Measurements from ENCODE around the gene FDXR.

FDXR gene

DNA sequence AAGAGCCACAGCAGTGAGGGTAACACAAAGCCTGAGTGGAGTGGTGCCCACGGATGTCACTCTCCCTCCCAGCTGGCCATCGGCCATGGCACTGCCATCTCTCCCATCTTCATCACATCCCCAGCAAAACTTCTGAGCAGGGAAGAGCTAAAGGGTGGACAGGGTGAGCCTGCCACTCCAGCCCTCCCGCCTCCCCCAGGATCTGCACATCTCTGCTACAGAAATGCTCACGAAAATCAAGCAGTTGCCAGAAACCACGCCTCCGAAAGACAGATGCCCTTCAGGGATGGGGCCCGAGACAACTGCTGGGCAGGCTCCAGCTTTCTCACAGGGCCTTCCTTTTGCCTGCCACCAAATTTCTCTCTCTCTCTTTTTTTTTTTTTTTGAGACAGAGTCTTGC is 16.7 kb downstream of the FDXR start:
- no peak for DNase-seq

GRCh38 chr17:74855323-74855722 is 17.5 kb downstream of the FDXR start:
- no peak for DNase-seq

GRCh38 chr17:74854792-74855191 is 18.0 kb downstream of the FDXR start:
- DNase-seq = no peak

- DNase-seq = no peak
Observed at GRCh38 chr17:74853669-74854068, 19.1 kb downstream of the FDXR start.

DNA sequence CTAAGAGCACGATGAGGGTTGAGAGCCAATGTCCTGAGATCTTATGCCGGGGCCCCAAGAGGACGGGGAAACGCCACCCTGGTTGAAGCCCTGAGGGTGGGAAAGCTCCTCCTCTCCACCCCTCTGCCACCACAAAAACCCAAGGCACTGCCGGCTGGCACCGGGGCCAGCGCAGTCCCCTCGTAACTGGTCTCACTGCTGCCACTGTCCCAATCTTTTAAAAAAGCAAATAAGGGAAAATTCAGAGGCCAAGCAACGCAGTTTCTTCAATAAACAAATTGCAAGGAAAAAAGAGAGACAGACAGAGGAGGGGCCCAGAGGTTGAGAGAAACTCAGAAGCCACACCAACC is 19.8 kb downstream of the FDXR start:
- DNase-seq = no peak

DNA sequence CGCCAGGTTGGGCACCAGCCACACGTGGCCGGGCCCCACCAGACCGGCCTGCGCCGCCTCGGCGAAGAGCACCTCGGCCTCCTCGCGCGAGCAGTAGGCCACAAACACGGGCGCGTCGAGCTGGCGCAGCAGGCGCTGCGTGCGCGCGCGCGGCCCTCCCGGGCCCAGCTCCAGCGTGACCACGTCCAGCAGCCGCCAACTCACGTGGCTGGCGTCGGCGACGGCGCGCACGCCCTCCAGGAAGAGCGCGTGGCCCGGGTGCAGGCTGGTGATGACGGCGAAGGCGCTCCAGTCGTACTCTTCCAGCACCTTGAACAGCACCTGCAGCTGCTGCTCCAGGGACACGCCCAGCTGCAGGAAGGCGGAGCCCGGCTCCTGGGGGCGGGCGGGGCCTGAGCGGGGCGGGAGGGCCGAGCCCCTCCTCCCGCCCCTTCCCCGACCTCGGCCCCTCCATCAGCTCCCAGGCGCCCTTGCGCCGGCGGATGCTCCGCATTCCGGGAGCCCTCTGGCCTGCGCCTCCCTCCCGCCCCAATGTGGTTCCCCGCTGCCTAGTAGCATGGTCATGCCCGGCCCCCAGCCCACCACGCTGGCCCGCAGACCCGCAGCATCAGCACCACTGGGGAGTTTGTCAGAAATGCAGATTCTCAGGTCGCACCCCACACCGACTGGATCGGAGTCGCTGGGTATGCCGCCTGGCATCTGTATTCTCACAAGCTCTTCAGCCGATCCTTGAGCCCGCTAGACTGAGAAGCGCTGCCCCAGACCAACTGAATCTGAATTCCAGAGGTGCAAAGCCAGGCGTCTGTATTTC is 20.4 kb downstream of the FDXR start:
- peak; percentile 7 for DNase-seq

DNA sequence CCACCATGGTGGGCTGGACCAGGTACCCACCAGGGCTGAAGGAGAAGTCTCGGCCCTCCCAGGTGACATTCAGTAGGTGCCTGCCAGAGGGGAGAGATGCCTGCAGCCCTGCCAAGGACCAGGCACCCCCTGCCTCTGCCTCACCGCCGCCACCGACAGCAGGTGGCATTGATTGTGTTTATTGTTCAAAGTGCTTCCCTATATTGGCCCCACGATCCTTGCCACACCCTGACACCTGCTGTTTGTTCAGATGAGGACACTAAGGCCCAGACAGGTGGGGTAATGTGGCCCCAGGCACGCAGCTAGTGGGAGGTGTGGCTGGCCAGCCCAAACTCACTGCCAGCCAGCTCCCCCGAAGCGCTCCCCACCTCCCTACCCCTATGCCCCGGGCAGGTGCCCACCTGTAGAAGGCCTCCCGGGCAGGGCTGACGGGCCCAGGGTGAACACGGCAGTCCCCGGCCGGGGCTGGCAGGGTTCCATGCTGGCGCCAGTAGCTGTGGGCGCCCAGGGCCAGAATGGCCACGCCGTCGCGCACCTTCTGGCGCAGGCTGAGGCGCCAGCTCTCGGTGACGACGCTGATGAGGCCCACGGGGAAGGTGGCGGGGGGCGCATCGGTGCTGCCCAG is 21.1 kb downstream of the FDXR start:
- DNase-seq = peak; percentile 71

GRCh38 chr17:74850914-74851313 is 21.9 kb downstream of the FDXR start:
- peak; percentile 29 for DNase-seq

DNA sequence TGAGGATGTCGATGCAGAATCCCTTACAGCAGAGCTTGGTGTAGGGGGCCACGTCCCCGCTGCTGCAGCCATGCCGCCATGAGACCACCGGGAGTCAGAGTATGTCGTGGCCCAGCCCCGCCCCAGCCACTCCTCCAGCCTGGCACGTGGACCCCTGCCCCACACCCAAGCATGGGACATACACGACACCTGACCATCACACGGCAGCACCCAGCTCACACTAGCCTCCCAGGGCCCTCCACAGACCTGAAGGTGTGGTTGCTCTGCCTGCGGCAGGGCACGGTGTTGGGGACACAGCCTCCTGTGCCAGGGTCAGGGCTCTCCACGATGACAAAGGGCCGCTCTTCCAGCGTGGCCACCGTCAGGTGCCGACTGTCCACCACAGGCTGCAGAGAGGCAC is 22.5 kb downstream of the FDXR start:
- no peak for DNase-seq

DNA sequence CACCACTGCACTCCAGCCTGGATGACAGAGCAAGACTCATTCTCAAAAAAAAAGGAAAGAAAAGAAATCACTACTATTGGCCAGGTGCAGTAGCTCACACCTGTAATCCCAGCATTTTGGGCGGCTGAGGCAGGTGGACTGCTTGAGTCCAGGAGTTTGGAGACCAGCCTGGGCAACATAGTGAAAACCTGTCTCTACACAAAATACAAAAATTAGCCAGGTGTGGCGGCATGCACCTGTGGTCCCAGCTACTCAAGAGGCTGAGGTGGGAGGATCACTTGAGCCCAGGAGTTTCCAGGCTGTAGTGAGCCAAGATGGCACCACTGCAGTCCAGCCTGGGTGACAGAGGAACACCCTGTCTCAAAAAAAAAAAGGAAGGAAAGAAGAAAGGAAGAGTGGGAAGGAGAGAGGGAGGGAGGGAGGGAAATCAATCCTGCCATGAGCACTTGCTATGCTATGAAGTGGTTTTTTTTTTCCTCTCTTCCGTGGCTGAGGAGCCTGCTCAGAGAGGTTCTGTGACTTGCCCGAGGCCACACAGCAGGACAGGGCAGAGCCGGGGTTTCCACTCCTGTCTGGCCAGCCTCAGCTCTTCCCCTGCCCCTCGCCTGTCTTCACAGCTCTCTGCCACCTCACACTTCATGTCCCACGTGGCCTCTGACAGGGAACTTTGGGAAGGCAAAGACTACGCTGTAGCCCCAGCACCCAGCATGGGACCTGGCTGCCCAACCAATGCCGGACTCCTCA is 24.0 kb downstream of the FDXR start:
- no peak for DNase-seq

GRCh38 chr17:74846621-74847020 is 26.2 kb downstream of the FDXR start:
- DNase-seq = no peak

GRCh38 chr17:74843352-74843627 is 29.5 kb downstream of the FDXR start:
- DNase-seq = no peak

GRCh38 chr17:74842599-74843351 is 30.0 kb downstream of the FDXR start:
- peak; percentile 86 for DNase-seq

DNA sequence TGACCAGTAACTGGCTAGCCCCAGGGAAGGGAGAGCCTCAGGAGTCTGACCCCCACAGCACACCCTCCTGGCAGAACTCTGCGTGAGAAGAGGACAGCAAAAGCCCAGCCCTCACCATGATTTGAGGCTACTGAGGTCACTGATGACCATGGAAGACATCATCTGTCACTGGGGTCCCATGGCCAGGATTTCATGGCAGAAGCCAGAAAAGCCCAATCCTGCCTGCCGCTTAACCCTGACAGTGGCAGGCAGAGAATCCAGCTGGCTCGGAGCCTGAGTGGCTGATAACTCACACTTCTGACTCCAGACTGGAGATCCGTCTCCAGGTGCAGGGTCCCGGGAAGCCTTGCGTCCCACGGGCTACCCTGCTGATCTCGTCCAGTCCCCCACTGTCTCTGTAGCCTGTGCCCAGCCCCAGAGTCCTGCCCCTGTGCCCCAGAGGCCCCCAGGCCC is 30.6 kb downstream of the FDXR start:
- no peak for DNase-seq

GRCh38 chr17:74840989-74841666 is 31.7 kb downstream of the FDXR start:
- DNase-seq = no peak

DNA sequence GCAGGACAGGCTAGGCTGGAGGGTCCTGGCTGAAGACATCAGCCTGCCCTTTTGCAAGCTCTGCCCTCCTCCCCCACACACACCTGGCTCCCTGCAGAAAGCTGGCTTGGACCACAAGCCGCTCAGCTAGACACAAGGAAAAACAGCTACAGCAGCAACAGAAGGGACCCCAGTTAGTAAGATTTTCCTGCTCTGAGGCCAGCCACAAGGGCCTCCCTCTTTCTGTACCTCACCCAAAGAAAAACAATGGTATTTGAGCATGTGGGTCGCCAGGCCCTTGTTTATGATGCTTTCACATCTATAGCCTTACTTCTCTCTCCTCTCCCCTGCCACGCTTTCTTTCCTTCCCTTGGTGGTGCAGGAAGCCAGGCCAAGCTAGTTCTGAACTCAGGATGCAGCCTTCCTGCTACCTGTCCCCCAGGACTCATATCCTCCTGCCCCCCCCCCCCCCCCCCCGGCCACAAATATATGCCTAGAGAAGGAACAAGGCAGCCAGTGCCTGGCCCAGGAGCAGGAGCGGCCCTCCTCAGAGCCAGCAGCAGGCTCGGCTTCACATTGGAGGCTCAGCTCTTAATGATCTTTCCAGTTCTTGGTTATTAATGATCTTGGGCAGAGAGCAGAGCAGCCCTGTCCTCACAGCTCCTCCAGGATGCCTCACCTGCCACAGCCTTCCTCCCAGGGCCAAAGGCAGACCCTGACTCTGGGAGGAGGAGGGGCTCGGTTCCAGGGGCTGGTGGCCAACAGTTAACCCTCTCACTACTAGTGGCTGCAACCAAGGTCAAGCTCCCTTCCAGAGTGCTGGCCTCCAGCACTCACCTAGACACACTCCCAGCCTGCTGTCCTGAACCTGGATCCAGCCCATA is 32.6 kb downstream of the FDXR start:
- no peak for DNase-seq

DNA sequence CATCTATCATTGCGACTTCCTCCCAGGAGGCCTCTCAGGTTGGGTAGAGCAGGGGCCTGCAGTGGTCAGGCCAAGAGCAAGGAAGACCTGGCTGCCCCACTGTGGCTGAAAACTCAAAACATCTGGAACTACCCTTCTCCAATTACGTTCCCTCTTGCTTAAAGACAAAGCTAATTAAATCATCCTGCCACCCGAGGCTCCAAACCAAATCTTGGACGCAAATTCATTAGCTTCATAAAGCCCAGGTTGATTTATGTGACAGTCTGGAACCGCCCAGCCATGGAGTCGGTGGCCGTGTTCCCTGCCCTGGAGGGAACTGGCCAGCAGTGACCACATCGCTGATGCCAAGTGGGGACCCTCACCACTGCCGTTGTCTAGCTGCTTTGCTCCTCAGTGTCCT is 34.5 kb downstream of the FDXR start:
- no peak for DNase-seq

DNA sequence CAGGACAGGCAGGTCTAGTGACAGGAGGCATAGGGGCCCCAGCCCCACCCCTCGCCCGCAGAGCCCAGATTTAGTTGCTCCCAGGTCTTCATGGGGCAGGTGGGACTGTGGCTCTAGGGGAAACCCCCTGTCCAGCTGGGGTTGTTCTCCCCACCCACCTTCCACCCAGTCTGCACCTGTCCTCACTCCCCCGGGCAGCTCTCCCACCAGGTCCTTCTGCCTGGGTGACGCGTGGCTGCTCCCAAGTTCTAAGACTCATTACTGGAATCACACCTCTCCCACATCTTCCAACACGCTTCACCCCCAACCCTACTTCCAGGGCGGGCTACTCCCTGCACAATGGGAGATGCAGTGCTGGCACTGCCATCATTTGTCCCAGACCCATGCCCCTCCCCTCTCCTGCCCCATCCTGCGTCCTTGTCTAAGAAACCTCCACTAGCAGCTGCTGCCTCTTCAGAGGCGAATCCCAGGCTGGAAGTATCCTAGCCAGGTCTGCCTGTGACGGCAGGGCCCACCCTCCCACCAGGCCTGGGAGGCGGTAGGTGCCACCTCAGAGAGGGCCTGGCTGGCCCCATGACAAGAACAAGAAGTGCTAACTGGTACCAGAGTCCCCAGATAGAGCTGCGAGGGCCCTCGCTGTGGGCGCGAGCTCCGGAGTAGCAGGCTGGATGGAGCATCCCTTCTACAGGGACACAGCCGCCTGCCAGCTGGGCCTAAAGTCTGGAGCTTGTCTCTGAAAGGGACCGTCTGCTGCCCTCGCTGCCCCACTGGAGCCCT is 35.9 kb downstream of the FDXR start:
- DNase-seq = no peak

- no peak for DNase-seq
Observed at GRCh38 chr17:74836191-74836590, 36.6 kb downstream of the FDXR start.

GRCh38 chr17:74833501-74834377 is 39.1 kb downstream of the FDXR start:
- DNase-seq = no peak

Measured in NCI-H774 (cell line).